Measurements from ENCODE around the gene TDRD1. TPM values are rescaled to one million over a fixed set of nuclear protein-coding genes. Genes with fewer than 3 reads are reported as not detected.
A peak's percentile ranks its signal among the peaks of the same experiment; 100 is the strongest.
"Not testable (repeated sequence)": the region's sequence is repeated elsewhere in the genome, so short reads cannot be mapped to it uniquely, and the experiment has no call there.

The TDRD1 gene, protein sequence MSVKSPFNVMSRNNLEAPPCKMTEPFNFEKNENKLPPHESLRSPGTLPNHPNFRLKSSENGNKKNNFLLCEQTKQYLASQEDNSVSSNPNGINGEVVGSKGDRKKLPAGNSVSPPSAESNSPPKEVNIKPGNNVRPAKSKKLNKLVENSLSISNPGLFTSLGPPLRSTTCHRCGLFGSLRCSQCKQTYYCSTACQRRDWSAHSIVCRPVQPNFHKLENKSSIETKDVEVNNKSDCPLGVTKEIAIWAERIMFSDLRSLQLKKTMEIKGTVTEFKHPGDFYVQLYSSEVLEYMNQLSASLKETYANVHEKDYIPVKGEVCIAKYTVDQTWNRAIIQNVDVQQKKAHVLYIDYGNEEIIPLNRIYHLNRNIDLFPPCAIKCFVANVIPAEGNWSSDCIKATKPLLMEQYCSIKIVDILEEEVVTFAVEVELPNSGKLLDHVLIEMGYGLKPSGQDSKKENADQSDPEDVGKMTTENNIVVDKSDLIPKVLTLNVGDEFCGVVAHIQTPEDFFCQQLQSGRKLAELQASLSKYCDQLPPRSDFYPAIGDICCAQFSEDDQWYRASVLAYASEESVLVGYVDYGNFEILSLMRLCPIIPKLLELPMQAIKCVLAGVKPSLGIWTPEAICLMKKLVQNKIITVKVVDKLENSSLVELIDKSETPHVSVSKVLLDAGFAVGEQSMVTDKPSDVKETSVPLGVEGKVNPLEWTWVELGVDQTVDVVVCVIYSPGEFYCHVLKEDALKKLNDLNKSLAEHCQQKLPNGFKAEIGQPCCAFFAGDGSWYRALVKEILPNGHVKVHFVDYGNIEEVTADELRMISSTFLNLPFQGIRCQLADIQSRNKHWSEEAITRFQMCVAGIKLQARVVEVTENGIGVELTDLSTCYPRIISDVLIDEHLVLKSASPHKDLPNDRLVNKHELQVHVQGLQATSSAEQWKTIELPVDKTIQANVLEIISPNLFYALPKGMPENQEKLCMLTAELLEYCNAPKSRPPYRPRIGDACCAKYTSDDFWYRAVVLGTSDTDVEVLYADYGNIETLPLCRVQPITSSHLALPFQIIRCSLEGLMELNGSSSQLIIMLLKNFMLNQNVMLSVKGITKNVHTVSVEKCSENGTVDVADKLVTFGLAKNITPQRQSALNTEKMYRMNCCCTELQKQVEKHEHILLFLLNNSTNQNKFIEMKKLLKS
- total RNA-seq (2014; rRNA removed; shearing (Covaris generic); ENCODE audit: low replicate concordance): not detected in 2 replicates

- Histone ChIP-seq H3K27me3 (no peaks in the 10 kb centered on the region), H3K36me3 (no peaks in the 10 kb centered on the region), H3K4me3 (no peak within 1 kb of the TSS), H3K9me3 (no peaks in the 10 kb centered on the region)
- no peak for DNase-seq
Observed at GRCh38 chr10:114179148-114179547, at the start of gene TDRD1. TSS of gene TDRD1 (plus strand) at chr10:114179353. CDS start at chr10:114187832, 8,479 bp downstream.

GRCh38 chr10:114131094-114131493 lies 48.1 kb upstream of the TDRD1 start:
- Histone ChIP-seq H3K4me3 (no peak overlapping the region), H3K36me3 (no peaks in the 10 kb centered on the region; the same call in 1 of the 2 replicates), H3K27me3 (no peaks in the 10 kb centered on the region), H3K9me3 (no peaks in the 10 kb centered on the region)
- no peak for DNase-seq

DNA sequence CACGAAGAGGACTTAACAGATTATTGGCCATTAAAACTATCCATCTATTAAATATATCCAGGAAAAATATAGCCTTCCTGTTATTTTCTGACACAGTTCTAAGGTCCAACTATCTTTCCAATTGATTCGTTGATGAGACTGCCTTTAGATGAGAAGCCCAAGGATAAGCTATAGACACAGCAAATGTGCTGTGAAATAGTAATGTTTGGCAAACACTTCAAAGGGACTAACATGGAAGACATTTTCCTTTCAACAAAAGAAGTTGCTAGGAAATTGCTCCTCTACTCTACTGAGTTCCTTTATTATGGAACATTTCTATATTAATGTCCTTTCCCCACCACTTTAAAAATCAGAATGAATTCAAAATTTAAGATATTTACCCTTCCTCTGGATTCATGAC lies 43.7 kb upstream of the TDRD1 start:
- no peaks in the 10 kb centered on the region for H3K36me3 ChIP-seq
- H3K9me3 ChIP-seq: no peaks in the 10 kb centered on the region
- no peak for DNase-seq
- H3K27me3 ChIP-seq: no peaks in the 10 kb centered on the region
- H3K4me3 ChIP-seq: no peak overlapping the region

DNA sequence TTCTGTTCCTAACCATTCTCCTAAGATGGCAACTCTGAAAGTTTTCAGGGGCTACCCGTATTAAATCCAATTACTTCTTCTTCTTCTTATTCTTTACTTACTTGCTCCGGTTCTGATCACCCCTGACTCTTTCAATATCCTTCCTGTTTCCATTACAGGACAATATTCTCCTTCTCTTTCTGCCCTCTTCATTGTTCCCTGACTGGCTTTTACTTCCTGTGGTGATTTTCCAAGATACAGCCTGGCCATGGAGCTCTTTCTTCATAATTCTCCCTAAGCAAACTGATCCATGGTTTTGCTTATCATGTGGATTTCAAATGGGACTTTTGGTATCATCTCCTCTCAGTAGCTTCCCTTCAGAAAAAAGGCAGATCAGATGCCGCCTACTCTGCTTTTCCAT lies 40.6 kb upstream of the TDRD1 start:
- Histone ChIP-seq H3K9me3 (no peaks in the 10 kb centered on the region), H3K36me3 (no peaks in the 10 kb centered on the region), H3K27me3 (no peaks in the 10 kb centered on the region), H3K4me3 (no peak overlapping the region)
- no peak for DNase-seq

DNA sequence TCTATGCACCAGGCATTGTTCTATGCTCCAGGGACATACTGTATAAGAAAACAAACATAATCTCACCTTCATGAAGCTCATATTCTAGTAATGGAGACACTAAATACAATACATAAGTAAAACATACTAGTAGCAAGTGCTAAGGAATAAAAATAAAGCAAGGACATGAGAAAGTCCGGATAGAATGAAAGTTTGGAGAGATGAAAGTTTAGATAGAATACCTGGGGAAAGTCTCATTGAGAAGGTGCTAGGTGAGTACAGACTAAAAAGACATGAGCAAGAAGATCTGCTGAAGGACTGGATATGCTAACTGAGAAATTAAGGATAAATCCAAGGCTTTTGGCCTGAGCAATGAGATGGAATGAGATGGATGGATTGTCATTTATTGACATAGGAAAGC lies 39.1 kb upstream of the TDRD1 start:
- Histone ChIP-seq H3K4me3 (no peak overlapping the region), H3K9me3 (no peaks in the 10 kb centered on the region), H3K27me3 (no peaks in the 10 kb centered on the region), H3K36me3 (no peaks in the 10 kb centered on the region)
- no peak for DNase-seq

DNA sequence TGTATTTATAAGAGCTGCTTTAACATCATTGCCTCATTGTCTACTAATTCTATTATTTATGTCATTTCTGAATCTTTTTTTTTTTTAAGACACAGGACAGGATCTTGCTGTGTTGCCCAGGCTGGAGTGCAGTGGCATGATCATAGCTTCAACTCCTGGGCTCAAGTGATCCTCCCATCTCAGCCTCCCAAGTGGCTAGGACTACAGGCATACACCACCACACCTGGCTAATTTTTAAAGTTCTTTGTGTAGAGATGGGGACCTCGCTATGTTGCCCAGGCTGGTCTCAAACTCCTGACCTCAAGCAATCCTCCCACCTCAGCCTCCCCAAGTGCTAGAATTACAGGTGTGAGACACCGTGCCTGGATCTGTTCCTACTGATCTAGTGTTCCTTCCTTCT lies 38.3 kb upstream of the TDRD1 start:
- not testable (repeated sequence) for H3K27me3 ChIP-seq, H3K9me3 ChIP-seq, DNase-seq, H3K4me3 ChIP-seq, H3K36me3 ChIP-seq

- no peaks in the 10 kb centered on the region for H3K9me3 ChIP-seq
- no peaks in the 10 kb centered on the region; the same call in 1 of the 2 replicates for H3K36me3 ChIP-seq
- DNase-seq: no peak
- no peaks in the 10 kb centered on the region for H3K27me3 ChIP-seq
- H3K4me3 ChIP-seq: no peak overlapping the region
Observed at GRCh38 chr10:114142018-114142417, 37.1 kb upstream of the TDRD1 start.

- no peak for DNase-seq
- Histone ChIP-seq H3K27me3 (no peaks in the 10 kb centered on the region), H3K9me3 (no peaks in the 10 kb centered on the region), H3K4me3 (no peak overlapping the region), H3K36me3 (no peaks in the 10 kb centered on the region; the same call in 1 of the 2 replicates)
Observed at GRCh38 chr10:114143160-114143559, 36.0 kb upstream of the TDRD1 start.

GRCh38 chr10:114149476-114149875 lies 29.7 kb upstream of the TDRD1 start:
- H3K36me3 ChIP-seq, DNase-seq, H3K4me3 ChIP-seq, H3K27me3 ChIP-seq, H3K9me3 ChIP-seq: not testable (repeated sequence)

GRCh38 chr10:114151486-114151885 lies 27.7 kb upstream of the TDRD1 start:
- H3K27me3 ChIP-seq: no peaks in the 10 kb centered on the region
- H3K4me3 ChIP-seq: no peak overlapping the region
- no peaks in the 10 kb centered on the region for H3K9me3 ChIP-seq

DNA sequence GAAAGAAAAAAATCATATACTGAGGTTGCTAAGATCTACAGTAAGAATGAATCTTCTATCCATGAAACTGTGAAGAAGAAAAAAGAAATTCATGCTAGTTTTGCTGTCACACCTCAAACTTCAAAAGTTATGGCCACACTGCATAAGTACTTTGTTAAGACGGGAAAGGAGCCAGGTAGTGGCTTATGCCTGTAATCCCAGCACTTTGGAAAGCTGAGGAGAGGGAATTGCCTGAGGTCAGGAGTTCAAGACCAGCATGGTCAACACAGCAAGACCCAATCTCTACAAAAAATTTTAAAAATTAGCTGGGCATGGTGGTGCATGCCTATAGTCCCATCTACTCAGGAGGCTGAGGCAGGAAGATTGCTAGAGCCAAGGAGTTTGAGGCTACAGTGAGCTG lies 27.3 kb upstream of the TDRD1 start:
- H3K36me3 ChIP-seq: no peaks in the 10 kb centered on the region
- no peaks in the 10 kb centered on the region for H3K27me3 ChIP-seq
- DNase-seq: no peak
- no peak overlapping the region for H3K4me3 ChIP-seq
- no peaks in the 10 kb centered on the region for H3K9me3 ChIP-seq

More at GRCh38 chr10:114151486-114151885, 27.7 kb upstream of the TDRD1 start:
- DNase-seq: peak; percentile 50
- no peaks in the 10 kb centered on the region for H3K36me3 ChIP-seq

GRCh38 chr10:114157912-114158311 lies 21.2 kb upstream of the TDRD1 start:
- no peaks in the 10 kb centered on the region for H3K27me3 ChIP-seq
- no peak for DNase-seq
- H3K36me3 ChIP-seq: no peaks in the 10 kb centered on the region
- no peak overlapping the region for H3K4me3 ChIP-seq
- no peaks in the 10 kb centered on the region for H3K9me3 ChIP-seq

DNA sequence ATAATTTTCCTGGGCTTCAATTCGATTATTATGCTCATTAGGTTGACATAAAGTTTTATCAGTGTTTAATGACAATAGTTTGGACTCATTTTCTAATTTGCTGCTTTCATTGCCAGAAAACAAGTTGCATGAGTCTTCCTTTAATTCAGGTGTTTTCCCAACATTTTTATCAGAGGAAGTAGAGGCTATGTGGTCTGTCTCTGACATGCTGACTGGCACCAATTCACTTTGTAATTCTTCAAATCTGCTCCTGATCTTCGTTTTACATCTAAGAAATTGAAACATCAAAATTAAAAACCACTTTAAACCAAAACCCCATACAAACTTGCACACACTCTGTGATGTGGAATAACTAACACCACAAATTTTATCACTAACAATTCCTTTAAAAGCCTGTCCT lies 16.1 kb upstream of the TDRD1 start:
- H3K27me3 ChIP-seq: no peaks in the 10 kb centered on the region
- no peak for DNase-seq
- H3K36me3 ChIP-seq: no peaks in the 10 kb centered on the region
- H3K4me3 ChIP-seq: no peak overlapping the region
- peaks cover 1% of the 10 kb centered on the region for H3K9me3 ChIP-seq

DNA sequence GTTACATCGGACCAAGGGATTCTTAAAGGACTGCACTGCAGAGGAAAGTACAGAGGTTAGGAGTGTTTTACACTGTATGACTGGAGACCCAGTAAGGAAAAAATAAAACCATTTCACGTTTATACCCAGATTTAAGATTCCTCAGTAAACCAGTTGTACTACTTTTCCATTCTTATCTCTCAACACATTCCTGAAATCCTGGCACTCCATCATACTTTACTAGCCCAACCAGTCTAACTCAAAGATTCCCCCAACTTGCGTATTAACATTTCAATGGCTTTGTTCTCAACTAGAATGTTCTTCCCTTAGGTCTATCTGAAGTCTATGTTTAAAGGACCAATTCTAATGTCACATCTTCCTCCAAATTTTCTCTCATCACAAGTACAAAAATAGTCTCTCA lies 13.1 kb upstream of the TDRD1 start:
- Histone ChIP-seq H3K4me3 (no peak overlapping the region), H3K27me3 (no peaks in the 10 kb centered on the region), H3K36me3 (no peaks in the 10 kb centered on the region), H3K9me3 (peaks cover 13% of the 10 kb centered on the region)
- no peak for DNase-seq

DNA sequence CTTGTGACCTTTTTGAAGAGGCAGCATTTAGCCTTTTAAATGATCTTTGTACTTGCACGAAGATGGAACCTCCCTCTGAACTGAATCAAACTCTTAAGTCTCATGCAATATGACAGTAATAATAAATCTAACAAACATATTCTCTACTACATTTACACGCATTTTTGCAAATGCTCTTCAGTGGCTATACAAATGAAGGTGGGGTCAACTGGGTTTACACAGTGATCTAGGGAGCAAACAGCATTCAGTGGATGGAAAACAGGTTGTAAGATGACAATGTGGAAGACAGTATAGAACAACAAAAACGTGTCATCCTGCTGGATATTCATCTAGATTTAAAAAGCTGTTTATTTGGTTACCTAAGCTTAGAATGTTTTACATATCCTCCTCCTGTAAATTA lies 12.7 kb upstream of the TDRD1 start:
- Histone ChIP-seq H3K9me3 (peaks cover 13% of the 10 kb centered on the region), H3K4me3 (no peak overlapping the region), H3K36me3 (no peaks in the 10 kb centered on the region), H3K27me3 (no peaks in the 10 kb centered on the region)
- no peak for DNase-seq

DNA sequence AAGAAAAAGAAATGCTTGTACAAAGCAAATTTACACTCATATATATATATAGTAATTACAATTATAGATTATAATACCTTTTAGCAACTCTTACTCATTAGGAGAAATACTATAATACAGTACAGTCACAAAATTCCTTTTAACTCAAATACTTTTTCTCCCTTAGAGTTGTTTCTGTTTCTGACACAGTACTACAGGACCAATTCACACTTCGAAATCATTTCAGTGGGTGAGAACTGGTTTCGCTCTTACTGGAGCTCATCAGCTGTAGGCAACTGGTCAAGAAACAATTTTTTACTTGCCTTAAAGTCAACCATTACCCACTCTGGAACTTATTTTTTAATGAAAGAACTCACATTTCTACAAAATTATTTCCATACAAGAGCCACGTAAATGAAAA lies 11.2 kb upstream of the TDRD1 start:
- H3K36me3 ChIP-seq: no peaks in the 10 kb centered on the region
- H3K4me3 ChIP-seq: no peak overlapping the region
- H3K9me3 ChIP-seq: peaks cover 13% of the 10 kb centered on the region
- DNase-seq: no peak
- H3K27me3 ChIP-seq: no peaks in the 10 kb centered on the region

DNA sequence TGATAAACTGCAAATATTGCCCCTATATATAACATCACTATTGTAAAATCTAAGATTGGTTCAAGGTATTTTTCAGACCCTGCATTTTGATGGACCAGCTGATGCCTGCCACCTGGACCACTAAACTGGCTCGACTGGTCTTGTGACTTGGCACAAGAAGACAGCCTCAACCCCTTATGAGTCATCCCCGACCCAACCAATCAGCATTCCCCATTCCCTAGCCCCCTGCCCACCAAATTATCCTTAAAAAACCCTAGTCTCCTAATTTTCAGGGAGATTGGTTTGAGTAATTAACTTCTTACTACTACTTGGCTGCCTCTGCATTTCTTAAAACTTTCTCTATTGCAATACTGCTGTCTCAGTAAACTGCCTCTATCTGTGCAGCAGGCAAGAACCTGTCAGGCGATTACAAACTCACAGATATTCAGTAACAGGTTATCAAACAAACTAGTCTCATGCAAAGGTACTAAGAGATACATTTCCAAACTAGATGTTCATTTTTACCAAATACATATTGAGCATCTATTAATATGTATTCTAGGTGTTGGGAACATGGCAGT lies 10.6 kb upstream of the TDRD1 start:
- peaks cover 13% of the 10 kb centered on the region for H3K9me3 ChIP-seq
- no peak for DNase-seq
- H3K27me3 ChIP-seq: no peaks in the 10 kb centered on the region
- no peaks in the 10 kb centered on the region for H3K36me3 ChIP-seq
- no peak overlapping the region for H3K4me3 ChIP-seq

Measured in MG63 (cell line).